Medulla oblongata (tissue), 1 donor: ENCODE data around the gene NTN1.
A peak's percentile ranks its signal among the peaks of the same experiment; 100 is the strongest.

ENCODE experiments used
- DNase-seq: peaks from one replicate; pipeline ENCODE4 v3.0.0-alpha.2; 2015; ENCODE audit errors: extremely low spot score

The NTN1 gene

GRCh38 chr17:9037736-9038135 lies 16.4 kb downstream of the NTN1 start:
- no peak for DNase-seq

DNA sequence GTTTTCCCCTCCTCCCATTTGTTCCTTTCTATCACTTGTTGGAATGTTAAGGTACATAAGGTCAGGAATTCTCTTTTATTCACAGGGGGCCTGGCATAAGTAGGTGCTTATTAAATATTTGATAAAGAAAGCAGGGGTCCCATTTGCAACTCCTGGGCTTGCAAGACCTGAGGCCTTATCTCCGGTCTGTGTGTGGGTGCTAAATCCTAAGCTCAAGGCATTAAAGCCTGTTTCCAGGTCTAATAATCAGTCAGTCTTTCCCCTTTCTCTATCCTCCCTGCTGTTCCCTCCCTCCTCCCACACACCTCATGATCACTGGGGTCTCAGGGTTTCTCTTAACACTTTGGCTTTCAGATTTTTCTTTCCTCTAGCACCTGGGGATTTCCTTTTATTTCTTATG lies 17.1 kb downstream of the NTN1 start:
- DNase-seq, result no peak

GRCh38 chr17:9044772-9045463 lies 23.6 kb downstream of the NTN1 start:
- DNase-seq, result no peak

DNA sequence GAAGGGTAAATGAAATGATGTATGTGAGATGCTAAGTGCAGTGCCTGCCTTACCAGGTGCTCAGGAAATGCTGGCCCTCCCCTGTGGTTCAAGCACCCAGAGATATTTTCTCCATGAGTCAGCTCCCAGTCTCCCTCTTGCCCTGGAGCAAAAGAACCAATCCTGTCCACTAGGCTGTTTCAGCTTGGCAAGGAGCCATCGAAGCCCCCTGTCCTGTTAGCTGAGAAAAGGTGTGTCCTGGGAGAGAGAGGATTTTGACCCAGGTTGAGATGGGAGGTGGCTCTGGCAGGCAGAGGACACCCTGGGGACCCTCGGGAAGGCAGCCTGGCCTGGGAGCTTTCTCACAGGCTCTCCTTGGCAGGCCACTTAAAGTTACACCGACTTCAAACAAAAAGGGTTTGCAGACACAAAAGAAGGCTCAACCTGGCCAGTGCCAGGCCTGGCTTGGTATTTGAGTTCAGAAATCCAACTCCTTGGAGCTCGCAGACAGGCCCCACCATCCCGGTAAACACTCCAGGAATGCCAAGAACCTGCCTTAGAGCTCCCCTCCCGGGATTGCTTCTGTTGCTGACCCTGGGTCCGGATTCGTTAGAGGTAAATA lies 29.6 kb downstream of the NTN1 start:
- DNase-seq, result peak; percentile 10

- no peak for DNase-seq
These were observed 30.3 kb downstream of the NTN1 start for GRCh38 chr17:9051561-9051960.

DNA sequence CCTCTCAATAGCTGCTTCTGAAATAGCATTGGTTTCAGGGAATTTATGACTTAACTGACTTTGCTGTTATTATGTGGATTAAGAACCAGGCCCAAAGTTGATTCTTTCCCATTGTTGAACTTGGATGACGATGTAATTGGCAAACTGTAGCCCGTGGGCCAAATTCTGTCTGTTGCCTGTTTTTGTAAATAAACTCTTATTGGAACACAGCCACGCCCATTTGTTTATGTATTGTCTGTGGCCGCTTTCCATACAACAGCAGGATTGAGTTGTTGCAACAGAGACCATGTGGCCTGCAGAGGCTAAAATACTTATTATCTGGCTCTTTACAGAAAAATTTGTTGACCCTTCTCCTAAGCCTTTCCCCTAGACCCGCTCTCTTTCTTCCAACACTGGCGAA lies 31.6 kb downstream of the NTN1 start:
- DNase-seq, result no peak

DNA sequence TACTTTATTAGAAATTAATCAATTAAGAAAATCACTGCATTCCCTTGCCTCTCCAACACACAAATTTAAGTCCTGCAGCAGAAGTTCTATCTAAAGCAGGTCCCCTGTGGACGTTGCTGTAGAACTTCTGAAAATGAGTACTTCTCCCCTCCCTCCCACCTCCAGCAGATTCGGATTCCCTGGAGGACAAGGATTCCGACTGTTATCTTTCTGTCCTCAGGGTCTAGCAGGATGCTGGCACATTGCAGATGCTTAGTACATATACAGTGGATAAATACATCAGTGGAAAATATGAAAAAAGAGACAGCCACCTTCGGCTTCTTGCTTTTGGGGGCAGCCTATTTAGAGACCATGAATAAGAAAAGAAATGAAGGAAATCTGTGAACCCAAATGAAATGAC lies 32.1 kb downstream of the NTN1 start:
- DNase-seq, result no peak

DNA sequence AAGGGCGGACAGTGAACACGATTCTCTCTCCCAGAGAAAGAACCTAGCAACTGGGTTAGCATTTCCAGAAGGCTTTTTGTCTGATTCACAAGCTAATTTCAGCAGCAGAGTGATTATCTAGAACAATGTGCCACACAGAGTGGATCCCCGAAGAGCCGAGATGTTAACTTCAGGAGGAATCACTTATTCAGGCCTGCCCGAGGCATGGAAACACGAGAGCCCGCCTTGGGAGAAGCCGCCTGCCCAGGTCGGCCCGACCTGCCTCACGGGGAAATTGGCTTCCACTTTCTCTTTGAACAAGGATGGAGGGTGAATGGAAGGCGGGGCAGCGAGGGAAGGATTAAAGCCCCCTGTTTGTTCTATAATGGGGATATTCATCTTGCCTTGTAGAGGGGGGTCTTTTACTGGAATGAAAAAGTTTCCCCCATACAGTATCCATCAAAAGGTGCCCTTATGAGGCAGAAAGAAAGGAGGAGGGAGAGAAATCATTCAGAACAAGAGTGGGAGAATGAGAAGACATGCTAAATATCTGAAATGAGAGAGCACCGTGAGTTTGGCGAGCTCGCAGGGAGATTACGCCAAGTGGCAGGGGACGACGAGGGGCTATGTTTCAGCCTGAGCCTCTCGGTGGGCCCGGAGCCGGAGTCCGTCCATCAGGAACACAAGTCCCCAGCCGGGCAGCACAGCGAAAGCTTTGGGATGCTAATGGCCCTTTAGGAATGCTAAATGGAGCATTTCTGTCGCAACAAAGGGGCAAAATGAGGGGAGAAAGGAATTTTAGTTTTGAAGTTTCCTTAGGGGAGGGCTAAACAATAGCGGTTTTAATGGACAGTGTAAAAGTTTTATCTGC lies 33.0 kb downstream of the NTN1 start:
- DNase-seq, result no peak

GRCh38 chr17:9055281-9055680 lies 34.0 kb downstream of the NTN1 start:
- no peak for DNase-seq

GRCh38 chr17:9056566-9056965 lies 35.3 kb downstream of the NTN1 start:
- DNase-seq, result no peak

- no peak for DNase-seq
These were observed 36.0 kb downstream of the NTN1 start for GRCh38 chr17:9057310-9057709.

GRCh38 chr17:9062399-9062902 lies 41.1 kb downstream of the NTN1 start:
- no peak for DNase-seq

- no peak for DNase-seq
These were observed 43.1 kb downstream of the NTN1 start for GRCh38 chr17:9064311-9064834.

- DNase-seq, result no peak
These were observed 49.7 kb downstream of the NTN1 start for GRCh38 chr17:9071016-9071415.

DNA sequence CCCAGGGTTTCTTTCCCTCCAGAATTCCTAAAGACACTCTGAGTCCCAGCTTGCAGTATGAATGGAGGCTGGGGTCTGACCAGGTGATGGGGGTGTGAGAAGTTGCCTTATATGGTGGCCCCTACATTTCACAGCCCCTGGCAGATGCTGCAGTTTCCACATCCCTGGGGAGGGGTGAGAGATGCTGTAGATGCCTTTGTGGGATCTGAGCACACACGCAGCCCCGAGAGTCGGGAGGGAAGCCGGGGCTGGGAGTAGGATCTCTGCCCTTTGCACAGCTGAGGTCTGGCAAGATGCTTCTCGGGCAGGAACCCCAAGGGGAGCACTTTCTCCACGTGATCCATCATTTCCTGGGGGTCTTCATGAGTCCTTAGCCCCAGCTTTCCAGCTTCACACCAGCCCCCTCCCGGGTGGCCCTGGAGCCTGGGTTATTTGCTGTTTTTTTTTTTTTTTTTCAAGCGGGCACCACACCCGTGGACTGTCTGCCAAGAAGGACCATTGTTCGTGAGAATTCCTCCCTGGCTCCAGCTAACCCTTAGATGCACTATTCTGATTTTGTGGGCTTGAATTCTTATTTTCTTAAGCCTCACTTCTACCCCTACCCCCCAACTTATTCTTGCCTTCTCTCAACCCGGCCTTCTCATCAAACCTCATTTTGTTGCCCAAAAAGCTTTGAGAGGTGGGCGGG lies 50.6 kb downstream of the NTN1 start:
- no peak for DNase-seq

DNA sequence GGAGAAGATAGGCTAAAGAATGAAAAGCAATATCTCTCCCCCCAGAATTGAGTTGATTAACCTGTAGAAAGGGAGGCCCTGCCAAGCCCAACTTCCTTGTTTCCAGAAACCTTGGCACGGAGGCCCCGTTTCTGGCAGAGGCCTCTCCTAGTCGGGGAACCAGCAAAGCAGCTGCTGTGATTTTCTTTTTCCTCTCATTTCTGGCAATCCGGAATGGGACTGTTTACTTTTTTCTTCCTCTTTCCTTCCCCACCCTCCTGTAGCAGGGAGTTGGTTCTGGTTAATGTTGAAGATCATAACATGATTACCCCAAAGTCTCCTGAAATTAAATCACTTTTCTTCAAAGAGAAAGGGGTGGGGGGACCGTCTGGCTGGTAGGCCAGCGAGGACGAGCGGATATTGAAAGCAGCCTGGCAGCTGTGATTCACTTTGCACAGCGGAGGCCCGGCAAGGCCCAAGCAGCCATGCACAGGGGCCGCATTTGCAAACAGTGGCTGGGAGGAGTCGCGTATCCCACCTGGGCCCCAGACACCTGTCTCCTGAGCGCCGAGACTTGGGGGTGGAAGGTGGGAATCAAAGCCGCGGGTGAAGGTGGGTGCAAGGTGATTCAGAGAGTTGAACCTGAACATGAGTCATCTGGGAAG lies 51.5 kb downstream of the NTN1 start:
- peak; percentile 23 for DNase-seq

GRCh38 chr17:9074131-9074530 lies 52.8 kb downstream of the NTN1 start:
- DNase-seq, result no peak

GRCh38 chr17:9079461-9080103 lies 58.3 kb downstream of the NTN1 start:
- no peak for DNase-seq

DNA sequence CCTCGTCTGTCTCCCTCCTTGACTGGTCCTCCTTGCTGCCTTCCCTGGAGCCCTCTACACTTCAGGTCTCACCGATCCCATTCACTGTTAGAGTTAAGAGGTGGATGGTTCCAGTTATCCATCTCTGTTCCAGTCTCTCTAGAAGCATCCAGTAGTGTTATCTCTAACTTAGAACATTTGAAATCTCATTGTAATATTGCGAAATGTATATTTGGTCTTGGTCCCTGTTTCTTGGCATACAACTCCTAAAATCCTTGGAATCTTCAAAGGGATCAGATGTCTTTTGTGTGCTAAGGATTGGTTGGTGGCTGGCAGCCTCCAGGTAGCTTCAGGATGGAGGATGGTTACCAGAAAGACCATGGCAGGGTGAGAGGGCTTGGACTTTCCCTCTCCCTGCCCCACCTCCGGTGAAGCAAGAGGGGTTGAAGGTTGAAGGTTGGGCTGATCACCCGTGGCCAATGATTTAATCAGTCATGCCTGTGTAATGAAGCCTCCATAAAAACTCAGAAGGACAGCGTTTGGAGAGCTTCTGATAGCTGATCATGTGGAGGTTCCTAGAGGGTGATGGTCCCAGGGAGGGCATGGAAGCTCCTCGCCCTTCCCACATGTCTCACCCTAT lies 59.1 kb downstream of the NTN1 start:
- no peak for DNase-seq

DNA sequence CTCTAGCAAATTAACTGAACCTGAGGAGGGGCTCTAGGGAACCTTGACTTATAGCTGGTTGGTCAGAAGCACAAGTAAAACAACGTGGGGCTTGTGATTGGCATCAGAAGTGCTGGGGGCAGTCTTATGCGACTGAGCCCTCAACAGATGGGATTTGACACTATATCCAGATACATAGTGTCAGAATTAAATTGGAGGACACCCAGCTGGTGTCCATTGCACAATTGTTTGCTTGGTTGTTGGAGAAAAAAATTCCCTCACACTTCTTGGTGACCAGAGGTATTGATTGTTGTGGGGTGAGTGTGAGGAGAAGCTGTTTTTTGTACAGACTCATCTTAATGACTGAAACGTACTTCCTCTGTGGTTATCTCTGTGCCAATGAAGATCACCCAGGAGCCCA lies 59.7 kb downstream of the NTN1 start:
- no peak for DNase-seq
